ENCODE results near the gene RHOT1.
"Not testable (repeated sequence)": the region's sequence is repeated elsewhere in the genome, so short reads cannot be mapped to it uniquely, and the experiment has no call there.

The RHOT1 gene

GRCh38 chr17:32227910-32228309, 85.6 kb downstream of the RHOT1 start:
- DNase-seq, result no peak

- no peak for DNase-seq
Measured at GRCh38 chr17:32235588-32235987, 93.3 kb downstream of the RHOT1 start.

- DNase-seq, result no peak
Measured at GRCh38 chr17:32239456-32239855, 97.2 kb downstream of the RHOT1 start.

GRCh38 chr17:32240750-32241149, 98.4 kb downstream of the RHOT1 start:
- no peak for DNase-seq

GRCh38 chr17:32241640-32242039, 99.3 kb downstream of the RHOT1 start:
- DNase-seq, result no peak

- no peak for DNase-seq
Measured at GRCh38 chr17:32249475-32249874, 107.2 kb downstream of the RHOT1 start.

GRCh38 chr17:32253117-32253611, 110.9 kb downstream of the RHOT1 start:
- DNase-seq, result peak in 43 of 51 donors; percentile 17 to 87 (median 69)

- no peak for DNase-seq
Measured at GRCh38 chr17:32256012-32256700, 113.9 kb downstream of the RHOT1 start.

- DNase-seq, result no peak
Measured at GRCh38 chr17:32256701-32257019, 114.4 kb downstream of the RHOT1 start.

- peak in 3 of 51 donors; percentile 15 to 46 (median 25) for DNase-seq
Measured at GRCh38 chr17:32258383-32259140, 116.3 kb downstream of the RHOT1 start.

- peak in 25 of 51 donors; percentile 16 to 69 (median 39) for DNase-seq
Measured at GRCh38 chr17:32259586-32259985, 117.3 kb downstream of the RHOT1 start.

GRCh38 chr17:32261417-32261736, 119.1 kb downstream of the RHOT1 start:
- no peak for DNase-seq

GRCh38 chr17:32261936-32262510, 119.7 kb downstream of the RHOT1 start:
- no peak for DNase-seq

GRCh38 chr17:32263515-32263914, 121.2 kb downstream of the RHOT1 start:
- DNase-seq, result not testable (repeated sequence)

GRCh38 chr17:32264140-32264799, 122.0 kb downstream of the RHOT1 start:
- DNase-seq, result no peak

- DNase-seq, result peak in 1 of 51 donors; percentile 27
Measured at GRCh38 chr17:32264823-32265191, 122.5 kb downstream of the RHOT1 start.

- DNase-seq, result peak in 14 of 51 donors; percentile 15 to 69 (median 34)
Measured at GRCh38 chr17:32265192-32265923, 123.1 kb downstream of the RHOT1 start, which contains the start of gene RHBDL3. RHBDL3 (plus strand) TSS chr17:32265832; CDS start chr17:32266190, 358 bp downstream.

GRCh38 chr17:32266051-32266388, 123.7 kb downstream of the RHOT1 start:
- no peak for DNase-seq

- DNase-seq, result peak in 10 of 51 donors; percentile 9 to 43 (median 30)
Measured at GRCh38 chr17:32266389-32267301, 124.3 kb downstream of the RHOT1 start.

GRCh38 chr17:32267690-32268205, 125.4 kb downstream of the RHOT1 start:
- peak in 5 of 51 donors; percentile 7 to 51 (median 22) for DNase-seq
